ENCODE results near the gene SEPTIN5.
A peak's percentile ranks its signal among the peaks of the same experiment; 100 is the strongest.

Gene SEPTIN5

DNA sequence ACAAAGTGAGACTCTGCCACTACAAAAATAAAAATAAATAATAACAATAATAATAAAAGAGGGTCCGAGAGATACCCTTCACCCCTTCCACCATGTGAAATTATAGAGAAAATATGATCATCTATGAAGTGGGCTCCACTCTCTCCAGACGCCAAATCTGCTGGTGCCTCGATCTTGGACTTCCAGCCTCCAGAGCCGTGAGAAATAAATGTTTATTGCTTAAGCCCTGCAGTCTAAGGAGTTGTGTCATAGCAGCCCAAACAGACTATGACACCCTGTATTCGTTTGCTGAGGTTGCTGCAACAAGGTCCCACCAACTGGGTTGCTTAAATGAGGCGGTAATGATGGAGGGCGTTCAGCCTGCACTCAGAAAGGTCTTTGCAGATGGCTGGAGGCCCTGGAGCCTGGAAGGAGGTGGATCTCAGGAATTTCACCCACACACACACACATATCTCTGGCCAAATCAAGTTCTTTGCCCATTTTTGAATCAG is 7.6 kb upstream of the SEPTIN5 start:
- DNase-seq: no peak

DNA sequence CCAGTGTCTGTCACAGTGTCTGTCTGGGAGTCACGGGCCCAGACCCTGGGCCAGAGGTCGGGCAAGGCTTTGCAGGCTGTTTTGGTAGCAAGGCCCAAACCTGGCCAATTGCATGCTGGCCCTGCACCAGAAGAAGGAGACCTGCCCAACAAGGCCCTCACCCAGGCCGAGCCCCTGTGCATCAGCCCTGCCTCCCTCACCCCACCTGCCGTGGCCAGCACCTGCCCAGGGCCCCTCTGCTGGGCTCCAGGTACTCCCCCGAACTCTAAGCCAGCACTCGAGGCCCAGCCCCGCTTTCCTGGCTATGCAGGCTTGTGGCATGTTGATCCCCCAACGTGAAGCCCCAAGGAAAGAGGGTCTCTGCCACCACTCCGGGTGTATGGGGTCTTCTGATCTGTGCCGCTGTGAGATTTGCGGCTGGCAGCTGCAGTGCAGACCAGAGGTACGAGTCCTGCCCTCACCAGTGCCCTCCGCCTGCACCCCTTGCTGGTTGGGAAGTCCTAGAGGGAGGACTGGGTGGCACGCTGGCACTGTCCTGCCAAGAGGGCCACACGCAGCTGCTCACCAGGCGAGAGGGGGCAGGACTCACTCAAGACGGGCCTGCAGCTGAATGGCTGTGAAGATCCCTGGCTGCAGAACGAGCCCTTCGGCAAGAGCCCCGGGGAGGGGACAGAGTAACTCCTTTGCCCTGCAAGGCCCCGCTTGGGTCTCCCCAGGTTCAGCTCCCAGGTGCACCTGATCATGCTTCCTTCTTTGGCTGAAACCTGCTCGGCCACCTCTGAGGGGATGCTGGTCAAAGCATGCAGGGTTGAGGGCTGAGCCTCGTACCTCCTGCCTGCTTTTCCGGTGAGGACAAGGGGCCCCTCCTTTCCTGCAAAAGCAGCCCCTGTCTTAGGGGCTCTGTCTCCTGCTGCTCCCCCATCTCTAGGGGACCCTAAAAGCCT is 6.7 kb upstream of the SEPTIN5 start:
- no peak for DNase-seq

DNA sequence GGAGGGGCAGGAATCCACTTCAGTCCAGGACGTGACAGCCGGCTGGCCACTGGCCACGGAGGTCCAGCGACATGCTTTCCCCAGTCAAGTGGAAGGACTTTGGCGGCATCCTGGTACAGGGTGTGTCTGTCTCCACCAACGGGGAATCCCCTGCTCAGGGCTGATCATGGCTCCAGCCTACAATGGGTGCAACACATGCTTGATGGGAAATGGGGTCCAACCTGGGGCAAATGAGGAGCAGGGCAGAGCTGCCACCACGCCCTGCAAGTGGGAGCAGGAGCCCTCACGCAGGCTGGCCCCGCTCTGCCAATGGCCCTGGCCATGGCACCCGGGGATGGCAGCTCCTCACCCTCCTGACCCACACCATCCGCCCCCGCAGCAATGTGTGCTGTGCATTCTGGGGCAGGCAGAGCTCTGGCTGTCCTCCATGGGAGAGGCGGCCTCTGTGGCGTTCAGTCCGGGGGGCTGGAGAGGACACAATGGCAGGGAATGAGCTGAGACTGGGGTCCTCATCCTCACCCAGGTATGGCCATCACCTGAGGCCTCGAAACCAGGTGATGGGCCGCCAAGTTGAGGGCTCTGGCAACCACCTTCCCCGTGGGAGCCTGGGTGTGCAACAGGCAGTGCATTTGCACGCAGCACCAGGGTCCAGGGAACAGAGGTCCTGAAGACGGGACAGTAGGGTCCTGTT is 5.8 kb upstream of the SEPTIN5 start:
- no peak for DNase-seq

DNA sequence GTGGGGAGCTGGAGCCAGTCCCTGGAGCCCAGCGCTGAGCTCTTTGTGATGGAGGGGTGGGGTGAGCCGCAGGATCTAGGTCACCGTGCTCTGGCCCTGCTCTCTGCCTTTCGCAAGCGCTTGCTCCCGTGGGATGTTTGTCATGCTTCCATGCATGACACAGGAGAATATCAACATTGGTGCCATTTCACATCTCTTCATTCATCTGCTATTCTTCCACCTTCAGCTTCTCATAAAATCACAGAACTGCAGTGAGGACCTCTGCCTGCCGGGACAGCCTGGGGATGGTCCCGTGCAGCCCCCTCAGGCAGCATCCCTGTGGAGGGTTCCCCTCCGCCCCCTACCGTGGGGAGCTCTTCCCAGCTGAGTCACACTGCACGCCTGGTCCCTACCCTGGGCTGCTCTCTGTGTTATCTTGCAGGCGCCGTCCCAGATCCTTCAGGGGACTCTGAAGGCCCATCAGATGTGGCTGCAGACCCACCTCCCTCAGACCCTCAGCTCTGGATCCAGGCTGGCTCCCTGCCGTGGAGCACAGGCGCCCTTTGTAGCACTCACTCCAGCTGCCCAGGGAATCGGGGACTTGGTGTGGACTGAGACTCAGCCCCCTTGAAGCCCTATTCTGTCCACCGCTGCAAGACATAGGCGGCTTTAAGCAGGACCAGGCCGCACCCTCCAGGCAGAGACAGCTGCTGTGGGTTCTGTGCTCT is 5.1 kb upstream of the SEPTIN5 start:
- DNase-seq: no peak

DNA sequence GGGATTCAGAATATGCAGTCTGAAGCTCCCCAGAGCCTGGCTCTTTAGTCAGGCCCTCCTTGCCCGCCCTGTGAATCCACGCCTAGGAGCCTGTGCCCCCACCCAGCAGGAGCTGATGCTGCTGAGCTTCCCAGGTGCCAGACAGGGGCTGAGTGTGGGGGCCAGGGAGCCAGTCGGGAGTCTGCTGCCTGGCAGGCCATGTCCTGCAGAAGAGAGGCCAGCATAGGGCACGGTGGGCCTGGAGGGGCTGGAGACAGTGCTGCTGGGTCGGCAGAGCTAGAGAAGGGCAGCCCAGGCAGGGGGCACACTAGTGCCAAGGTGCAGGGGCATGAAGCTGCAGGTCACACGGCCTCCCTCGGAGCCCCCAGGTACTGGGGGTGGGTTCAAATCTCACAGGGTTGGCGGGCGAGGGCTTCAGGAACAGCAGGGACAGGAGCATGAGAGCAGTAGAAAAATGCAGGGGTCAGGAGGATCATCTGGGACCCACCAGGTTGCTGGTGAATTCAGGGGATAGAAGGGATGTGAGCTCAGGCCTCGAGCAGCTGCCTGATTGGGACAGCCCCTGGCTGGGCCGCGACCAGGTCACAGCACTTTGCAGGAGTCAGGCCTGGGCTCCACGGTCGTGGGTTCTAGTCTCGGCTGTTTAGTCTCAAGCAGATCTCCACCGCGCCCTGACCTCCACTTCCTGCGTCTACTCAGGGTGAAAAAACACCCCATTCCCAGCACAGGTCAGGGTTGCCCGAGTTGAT is 4.1 kb upstream of the SEPTIN5 start:
- DNase-seq: no peak

DNA sequence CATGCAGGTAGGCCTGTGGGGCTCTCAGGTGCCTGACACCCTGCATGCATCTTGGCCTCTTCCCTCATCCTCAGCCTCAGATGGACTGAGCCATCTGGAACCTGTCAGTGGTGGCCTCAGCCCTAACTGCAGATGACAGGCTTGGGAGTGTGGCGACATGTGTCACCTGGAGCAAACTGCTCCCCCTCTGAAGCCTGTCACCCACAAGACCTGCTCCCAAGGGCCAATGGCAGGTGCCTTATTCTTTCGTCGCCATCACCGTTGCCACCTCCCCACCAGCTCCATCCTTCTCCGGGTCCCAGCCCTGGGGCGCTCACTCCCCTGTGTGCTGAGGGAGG is 3.6 kb upstream of the SEPTIN5 start:
- no peak for DNase-seq

DNA sequence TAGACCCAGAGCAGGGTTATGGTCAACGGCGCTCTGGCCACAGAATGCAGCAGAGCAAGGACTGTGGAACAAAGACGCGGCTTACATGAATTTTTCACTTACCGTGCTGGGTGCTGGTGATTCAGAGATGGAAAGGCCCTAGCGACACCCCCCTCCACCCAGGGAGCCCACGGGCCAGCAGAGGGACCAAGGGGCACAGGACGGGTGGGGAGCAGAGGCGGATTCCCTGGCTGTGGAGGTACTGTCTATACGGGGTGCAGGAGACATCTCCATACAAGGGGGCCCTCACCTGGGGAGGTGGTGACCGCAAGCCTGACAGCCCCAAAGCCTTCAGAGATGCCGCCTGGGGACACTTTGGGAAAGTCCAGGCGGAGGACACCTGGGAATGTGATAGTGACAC is 1.1 kb upstream of the SEPTIN5 start:
- no peak for DNase-seq

DNA sequence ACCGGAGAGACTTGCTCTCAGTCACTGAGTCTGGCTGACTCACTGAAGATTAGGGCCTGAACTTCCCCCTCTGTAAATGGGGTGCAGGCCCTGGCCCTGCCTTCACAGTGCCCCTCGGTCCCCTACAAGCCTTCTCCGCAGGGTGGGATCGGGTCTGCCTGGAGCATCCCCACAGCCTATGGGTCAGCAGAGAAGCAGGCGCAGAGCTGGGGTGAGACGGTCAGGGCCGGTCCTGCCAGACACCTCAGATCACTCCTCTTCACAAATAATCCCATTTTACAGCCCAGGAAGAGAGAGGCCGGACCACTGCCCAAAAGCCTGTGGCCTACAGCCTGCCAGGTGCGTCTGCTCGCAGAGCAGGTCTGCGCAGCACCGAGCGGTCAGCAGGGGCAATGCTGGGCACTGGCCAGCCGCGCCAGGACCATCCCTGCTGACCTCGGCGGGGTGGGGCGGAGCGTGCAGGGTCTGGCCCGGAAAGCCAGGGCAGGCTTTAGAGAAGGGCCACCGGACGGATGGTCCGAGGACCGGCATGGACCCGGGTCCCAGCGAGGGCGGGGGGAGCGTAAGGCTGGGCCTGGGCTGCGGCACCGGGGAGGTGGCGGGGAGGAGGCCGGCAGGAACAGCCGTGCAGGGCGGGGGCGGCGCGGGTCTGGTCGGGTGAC is 522 bp upstream of the SEPTIN5 start:
- peak; percentile 18 for DNase-seq

DNA sequence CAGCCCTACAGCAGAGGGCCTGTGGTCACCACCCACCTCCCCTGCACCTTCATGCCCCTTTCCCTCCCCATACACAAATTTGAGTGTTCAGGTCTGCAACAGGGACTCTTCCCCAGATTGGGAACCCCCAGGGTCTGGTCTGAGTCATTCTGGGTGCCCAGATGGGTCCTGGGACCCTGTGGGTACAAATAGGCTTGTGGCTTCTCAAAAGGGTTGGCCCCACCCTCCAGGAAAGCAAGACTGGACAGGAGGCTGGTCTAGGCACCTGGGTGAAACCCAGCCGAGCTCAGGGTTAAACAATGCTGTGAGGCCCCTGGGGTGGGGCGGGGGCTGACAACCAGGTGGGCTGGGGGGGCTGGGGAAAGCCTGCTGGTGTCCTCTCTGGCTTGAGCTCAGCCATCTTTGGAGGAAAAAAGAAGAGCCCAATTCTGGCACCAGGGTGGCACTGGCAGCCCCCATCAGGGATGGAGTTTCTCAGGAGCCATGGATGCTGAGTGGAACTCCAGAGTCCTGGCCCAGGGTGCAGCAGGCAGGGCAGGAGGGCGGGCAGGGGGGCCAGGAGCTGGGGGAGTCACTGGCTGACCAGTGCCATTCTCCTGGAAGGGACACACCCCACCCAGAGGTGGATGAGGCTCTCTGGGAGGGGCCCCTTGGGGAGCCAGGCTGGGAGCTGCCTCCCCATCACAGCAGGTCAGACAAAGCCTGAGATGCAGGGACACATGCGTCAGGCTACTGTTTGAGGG is 1.1 kb downstream of the SEPTIN5 start:
- no peak for DNase-seq

DNA sequence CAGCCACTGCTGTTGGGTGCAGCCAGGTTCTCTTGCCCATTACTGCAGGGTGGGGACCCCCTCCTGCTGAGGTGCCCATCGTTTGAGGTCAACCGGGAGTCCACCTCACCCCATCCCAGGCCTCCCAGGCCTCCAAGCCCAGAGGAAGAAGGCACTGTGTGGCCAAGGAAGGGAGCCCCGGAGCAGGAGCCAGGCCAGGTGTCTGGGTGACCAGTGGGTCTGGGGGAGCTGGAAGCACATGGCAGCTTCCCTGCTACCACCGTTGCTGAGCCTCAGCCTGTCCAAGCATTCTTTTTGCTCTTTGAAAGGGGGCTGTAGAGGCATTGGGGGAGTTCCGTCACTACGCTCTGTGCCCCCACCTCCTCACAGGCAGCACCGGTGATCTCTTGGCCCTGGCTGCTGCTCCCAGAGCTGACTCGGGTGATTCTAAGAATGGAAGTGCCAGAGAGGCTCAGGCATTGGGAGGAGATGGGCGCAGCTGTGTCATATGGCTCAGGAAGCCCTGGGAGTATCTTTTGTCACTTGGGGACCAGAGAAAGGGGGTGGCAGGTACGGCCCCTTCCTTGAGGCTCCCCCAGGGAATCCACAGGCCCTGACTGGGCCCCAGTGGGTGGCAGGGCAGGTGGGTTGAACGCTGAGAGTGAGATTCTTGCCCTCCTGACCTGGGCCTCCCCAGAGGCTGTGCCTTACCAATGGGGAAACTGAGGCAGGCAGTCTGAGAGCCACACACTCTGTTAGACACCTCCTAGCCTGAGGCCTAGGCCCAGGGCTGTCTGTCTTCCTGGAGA is 1.9 kb downstream of the SEPTIN5 start:
- no peak for DNase-seq

DNA sequence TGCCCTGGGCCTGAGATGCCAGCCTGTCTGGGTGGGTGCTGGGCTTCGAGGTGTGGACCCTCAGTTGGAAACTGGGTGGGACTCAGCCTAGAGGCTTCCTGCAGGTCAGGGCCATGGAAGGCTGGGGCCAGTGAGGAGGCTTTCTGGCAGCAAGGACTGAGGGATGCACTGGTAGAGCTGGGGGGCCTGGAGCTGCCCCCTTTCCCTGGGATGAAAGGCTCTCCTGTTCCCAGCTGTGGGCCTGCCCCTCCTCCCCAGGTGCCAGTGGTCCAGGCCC is 2.5 kb downstream of the SEPTIN5 start:
- DNase-seq: no peak

DNA sequence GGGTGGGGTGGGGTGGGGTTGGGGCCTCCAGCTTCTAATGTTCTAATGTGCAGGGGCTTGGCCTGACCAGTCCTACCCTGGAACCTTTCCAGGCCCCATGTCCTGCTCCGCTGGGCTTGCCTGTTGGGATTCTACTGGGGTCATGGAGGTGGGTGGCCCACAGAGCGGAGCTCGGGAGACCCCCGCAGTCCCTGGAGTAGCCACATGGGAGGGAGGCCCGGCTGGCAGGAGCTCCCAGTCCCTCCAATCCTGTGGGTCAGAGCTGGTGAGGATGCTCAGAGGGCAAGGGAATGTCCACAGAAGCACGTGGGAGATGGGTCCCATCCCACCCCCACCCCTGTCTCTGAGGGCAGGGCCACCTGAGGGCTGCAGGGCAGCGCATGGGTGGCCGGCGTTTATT is 2.9 kb downstream of the SEPTIN5 start:
- no peak for DNase-seq

DNA sequence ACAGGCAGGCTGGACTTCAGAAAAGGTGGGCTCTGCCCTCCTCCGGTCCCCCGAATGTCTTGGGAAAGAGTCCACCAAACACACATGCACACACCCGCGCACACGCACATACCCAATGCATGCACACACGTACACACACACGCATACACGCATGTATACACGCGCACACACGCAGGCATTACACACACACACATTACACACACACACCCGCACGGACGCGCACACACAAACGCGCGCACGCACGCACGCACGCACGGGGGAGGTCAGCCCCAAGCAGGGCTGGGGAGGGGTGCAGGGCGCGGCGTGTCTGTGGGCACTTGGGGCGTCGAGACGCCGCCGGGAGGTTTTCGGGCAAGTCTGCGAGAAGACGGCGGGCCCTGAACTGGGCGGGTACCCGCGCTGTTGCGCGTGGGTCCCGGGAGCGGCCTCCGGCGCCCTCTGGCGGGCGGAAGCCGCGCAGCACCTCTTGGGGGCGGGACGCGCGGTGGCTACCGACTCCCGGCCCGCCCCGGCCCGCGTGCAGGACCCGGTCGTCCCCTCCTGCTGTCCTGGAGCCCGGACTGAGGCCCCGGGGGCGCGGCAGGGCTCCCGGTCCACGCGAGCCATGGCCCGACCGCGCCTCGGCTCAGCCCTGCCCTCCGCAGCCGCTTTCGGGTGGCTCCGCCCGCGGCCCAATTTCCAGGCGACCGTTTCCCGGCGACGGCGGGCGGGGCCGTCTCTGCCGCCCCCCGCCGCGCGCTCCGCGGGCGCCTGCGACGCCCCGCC is 3.6 kb downstream of the SEPTIN5 start:
- peak; percentile 36 for DNase-seq

DNA sequence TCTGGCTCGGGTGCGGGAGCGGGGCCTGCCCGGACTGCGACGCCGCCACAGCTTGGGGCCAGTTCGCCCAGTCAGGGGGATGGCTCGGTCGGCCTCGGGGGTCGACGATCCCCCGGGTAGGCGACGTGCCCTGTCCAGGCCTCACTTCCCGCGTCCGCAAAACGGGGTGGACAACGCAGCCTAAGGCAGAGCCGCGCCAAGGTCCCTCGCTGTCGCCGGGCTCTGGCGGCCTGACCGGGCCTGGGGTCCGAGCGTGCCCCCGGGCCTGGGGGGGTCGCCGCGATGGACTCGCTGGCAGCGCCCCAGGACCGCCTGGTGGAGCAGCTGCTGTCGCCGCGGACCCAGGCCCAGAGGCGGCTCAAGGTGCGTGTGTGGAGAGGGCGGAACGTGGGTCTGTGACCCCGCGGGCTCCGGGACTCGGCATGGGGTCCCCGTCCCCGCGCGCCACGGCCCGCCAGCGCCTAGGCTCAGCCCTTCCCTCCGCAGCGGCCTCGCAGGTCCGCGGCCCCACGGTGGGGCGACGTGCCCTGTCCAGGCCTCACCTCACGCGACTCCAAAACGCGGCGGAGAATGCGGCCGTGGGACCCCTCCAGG is 4.2 kb downstream of the SEPTIN5 start:
- DNase-seq: no peak

DNA sequence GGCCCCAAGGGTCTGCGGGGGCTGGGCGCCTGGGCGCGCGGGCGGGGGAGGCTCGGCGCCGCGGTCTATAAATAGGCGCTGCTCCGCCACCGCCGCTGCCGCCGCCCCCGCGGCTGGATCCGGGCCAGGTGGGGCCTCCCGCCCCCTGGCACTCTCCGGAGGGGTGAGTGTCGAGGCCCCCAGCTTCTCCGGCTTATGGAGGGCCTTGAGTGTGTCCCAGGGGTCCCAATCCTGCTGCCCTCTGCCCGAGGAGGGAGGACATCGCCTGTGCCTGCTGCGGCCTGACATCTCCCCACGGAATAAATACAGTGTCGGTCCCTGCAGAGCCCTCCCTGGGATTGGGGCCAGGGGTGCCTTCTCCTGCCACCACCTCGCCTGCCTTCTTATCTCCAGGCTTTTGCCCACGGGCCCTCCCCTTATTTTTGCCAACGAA is 4.8 kb downstream of the SEPTIN5 start:
- DNase-seq: no peak

DNA sequence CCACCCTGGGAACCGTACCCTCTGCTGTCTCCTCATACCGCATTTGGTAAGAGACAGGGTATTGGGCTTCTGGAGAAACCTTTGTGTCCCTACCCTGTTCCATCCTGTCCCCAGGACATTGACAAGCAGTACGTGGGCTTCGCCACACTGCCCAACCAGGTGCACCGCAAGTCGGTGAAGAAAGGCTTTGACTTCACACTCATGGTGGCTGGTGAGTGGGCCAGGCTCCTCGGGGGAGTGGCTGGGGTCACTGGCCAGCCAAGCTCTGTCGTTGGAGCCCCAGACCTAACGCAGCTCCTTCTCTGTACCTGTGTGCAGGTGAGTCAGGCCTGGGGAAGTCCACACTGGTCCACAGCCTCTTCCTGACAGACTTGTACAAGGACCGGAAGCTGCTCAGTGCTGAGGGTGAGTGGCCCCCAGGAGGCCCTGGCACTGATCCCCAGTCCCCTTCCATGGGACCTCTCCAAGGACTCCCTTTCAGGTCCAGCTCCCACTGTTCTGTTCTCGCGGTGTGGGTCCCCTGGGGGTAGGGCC is 5.3 kb downstream of the SEPTIN5 start:
- no peak for DNase-seq

DNA sequence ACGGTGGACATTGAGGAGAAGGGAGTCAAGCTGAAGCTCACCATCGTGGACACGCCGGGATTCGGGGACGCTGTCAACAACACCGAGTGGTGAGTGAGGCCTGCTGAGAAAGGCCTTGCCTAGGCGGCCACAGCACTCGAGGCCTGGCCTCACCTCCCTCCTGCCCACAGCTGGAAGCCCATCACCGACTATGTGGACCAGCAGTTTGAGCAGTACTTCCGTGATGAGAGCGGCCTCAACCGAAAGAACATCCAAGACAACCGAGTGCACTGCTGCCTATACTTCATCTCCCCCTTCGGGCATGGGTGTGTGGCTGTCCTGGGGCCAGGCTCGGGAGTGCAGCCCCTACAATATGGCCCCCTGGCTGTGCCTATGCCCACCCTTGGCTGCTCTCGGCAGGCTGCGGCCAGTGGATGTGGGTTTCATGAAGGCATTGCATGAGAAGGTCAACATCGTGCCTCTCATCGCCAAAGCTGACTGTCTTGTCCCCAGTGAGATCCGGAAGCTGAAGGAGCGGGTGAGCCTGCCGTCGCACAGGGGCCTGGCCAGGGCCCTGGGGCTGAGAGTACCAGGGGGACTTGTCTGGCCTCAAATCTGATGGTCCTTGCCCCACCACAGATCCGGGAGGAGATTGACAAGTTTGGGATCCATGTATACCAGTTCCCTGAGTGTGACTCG is 6.0 kb downstream of the SEPTIN5 start:
- DNase-seq: no peak

DNA sequence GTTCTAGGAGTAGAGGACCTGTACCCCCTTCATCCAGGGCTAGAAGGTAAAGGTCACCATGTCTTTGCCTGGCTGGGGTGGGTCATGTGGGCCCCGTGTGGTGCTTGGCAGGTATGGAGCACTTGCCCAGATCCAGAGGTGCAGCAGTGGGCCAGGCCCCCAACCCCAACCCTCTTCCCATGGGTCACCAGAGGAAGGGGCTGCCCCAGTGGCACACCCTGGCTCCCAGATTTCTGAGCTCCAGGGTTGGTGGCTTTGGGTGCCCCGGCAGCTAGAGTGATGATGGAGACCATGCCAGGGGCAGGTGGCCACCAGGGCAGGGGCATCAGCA is 6.7 kb downstream of the SEPTIN5 start:
- no peak for DNase-seq

All from NCI-H1092 (cell line).